ENCODE measurements around the gene PRM1. TPM values are rescaled to one million over a fixed set of nuclear protein-coding genes. Genes with fewer than 3 reads are reported as not detected.

The PRM1 gene
- total RNA-seq, 2 experiments from 2014 or later, result not detected

DNA sequence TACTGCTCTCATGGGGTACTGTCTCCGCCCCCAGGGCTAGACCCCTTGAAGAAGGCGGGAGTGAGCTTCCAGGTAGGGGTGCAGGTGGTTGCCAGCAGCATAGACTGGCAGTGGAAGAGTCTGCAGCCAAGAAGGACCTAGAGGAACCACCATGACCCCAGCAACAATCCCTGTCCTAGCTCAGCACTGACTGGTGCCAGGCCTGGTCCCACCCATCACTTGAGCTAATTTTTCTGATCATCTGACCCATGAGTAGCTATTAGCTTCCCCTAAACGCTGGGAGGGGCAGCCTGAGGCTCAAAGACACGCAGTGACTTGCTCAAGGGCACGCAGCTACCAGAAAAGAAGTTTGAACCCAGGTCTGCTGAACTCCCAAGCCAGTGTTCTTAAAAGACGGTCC is 8.6 kb downstream of the PRM1 start:
- ChIA-PET CTCF (no interaction called here), POLR2A (interaction anchor here (1.0 to 2.0 kb wide), 3 partner anchors 8 to 14 kb away, joined by 3 to 7 read pairs (median 4); no protein-coding TSS in a partner anchor)
- ATAC-seq (no peak), DNase-seq (no peak)
- H3K27me3 Mint-ChIP-seq, result no peaks in the 10 kb centered on the region
- H3K9me3 Mint-ChIP-seq, result no peaks in the 10 kb centered on the region
- H3K27ac Mint-ChIP-seq, result no peak overlapping the region
- intact Hi-C loops (cut with micrococcal nuclease), result no loop called here
- H3K4me3 Mint-ChIP-seq, result no peak overlapping the region
- no peaks in the 10 kb centered on the region for H3K4me1 Mint-ChIP-seq (ENCODE audit: low read depth)
- H3K36me3 Mint-ChIP-seq (ENCODE audit: low read depth), result no peaks in the 10 kb centered on the region
- TF ChIP-seq, protein P1, sequence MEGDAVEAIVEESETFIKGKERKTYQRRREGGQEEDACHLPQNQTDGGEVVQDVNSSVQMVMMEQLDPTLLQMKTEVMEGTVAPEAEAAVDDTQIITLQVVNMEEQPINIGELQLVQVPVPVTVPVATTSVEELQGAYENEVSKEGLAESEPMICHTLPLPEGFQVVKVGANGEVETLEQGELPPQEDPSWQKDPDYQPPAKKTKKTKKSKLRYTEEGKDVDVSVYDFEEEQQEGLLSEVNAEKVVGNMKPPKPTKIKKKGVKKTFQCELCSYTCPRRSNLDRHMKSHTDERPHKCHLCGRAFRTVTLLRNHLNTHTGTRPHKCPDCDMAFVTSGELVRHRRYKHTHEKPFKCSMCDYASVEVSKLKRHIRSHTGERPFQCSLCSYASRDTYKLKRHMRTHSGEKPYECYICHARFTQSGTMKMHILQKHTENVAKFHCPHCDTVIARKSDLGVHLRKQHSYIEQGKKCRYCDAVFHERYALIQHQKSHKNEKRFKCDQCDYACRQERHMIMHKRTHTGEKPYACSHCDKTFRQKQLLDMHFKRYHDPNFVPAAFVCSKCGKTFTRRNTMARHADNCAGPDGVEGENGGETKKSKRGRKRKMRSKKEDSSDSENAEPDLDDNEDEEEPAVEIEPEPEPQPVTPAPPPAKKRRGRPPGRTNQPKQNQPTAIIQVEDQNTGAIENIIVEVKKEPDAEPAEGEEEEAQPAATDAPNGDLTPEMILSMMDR (IDR thresholded peaks at IDR 0.05), result no peak

DNA sequence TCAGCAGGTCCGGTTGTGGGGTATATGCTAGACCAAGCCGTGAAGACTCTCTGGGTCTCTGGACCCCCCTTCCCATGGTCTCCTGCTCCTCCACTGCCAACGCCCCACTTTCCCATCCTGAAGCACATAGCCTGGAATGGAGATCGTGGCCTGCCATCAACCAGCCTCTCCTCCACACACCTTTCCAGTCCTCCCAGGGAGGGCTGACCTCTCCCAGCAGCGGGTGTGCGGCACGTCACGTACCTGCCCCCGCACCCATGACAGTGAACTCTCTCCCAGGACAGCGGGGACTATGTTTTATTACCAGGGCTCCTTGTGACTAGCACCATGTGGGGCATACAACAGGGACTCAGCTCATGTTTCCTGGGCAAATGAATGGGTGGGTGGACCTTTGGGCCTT is 9.5 kb downstream of the PRM1 start:
- no peaks in the 10 kb centered on the region for H3K4me1 Mint-ChIP-seq (ENCODE audit: low read depth)
- no peaks in the 10 kb centered on the region for H3K27me3 Mint-ChIP-seq
- no peak overlapping the region for H3K4me3 Mint-ChIP-seq
- ChIA-PET CTCF (no interaction called here), POLR2A (interaction anchor here (0.7 to 1.4 kb wide), 2 partner anchors 11 to 13 kb away, joined by 3 to 4 read pairs; no protein-coding TSS in a partner anchor)
- no peak overlapping the region for H3K27ac Mint-ChIP-seq
- no peak for ATAC-seq
- intact Hi-C loops (cut with micrococcal nuclease), result no loop called here
- no peak for DNase-seq
- H3K9me3 Mint-ChIP-seq, result no peaks in the 10 kb centered on the region
- TF ChIP-seq, protein P1 (IDR thresholded peaks at IDR 0.05), result no peak
- H3K36me3 Mint-ChIP-seq (ENCODE audit: low read depth), result no peaks in the 10 kb centered on the region

DNA sequence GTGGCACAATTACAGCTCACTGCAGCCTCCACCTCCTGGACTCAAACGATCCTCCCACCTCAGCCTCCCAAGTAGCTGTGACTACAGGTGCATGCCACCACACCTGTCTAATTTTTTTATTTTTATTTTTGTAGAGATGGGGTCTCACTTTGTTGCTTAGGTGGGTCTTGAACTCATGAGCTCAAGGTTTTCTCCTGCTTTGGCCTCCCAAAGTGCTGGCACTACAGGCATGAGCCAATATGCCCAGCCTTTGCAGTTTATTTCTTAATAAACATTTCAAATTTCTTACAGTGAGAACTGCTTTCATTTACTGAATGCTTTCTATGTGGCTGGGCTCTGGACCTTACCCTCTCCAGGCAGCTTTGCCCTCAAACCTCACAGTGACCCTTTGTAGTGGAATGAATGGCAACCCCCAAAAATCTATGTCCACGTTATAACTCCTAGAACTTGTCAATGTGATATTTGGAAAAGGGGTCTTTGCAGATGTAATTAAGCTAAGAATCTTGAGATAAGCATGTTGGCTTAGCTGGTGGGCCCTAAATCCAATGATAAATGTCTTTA is 10.4 kb downstream of the PRM1 start:
- Mint-ChIP-seq H3K27me3 (no peaks in the 10 kb centered on the region), H3K9me3 (no peaks in the 10 kb centered on the region), H3K36me3 (ENCODE audit: low read depth) (no peaks in the 10 kb centered on the region), H3K4me3 (no peak overlapping the region), H3K27ac (no peak overlapping the region), H3K4me1 (ENCODE audit: low read depth) (no peaks in the 10 kb centered on the region)
- DNase-seq, result no peak
- POLR2A ChIA-PET, result interaction anchor here (0.7 kb wide), 2 partner anchors 10 to 13 kb away, joined by 3 read pairs; no protein-coding TSS in a partner anchor
- TF ChIP-seq, protein P1 (IDR thresholded peaks at IDR 0.05), result no peak
- intact Hi-C loops (cut with micrococcal nuclease), result no loop called here
- no peak for ATAC-seq
- CTCF ChIA-PET, result interaction anchor here (1.1 kb wide), 1 partner anchor 306 kb away, joined by 3 read pairs; no protein-coding TSS in a partner anchor

DNA sequence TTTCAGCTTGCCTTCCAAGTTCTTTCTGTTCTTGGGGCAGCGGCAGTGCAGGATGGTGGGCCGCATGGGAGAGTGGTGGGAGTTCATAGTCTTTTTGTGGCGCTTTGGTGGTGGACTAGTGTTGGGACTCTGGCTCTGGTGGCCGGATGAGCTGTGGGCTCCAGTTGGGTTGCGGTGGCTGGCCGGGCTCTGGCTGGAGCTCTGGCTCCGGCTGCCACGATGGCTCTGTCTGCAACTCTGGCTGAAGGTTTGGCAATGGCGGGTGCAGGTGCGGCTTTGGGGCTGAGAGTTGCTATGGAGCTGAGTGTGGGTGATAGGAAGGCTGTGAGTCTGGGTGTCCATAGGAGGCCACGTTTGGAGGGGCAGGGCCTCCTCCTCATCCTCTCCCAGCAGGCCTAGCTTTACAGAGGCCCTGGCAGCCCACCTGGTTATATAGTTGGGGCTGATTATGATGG is 12.2 kb downstream of the PRM1 start, which contains the start of gene TNP2:
Gene TNP2 (minus strand): TSS at position 405 of the 455 bp plus-strand sequence. CDS start 63 bp downstream, at position 342.
- CTCF ChIA-PET, result interaction anchor here (1.1 to 2.1 kb wide), 4 partner anchors 13 to 305 kb away, joined by 3 to 7 read pairs (median 4); partner anchors contain the start of gene SOCS1
- ATAC-seq, result no peak
- Mint-ChIP-seq H3K4me1 (ENCODE audit: low read depth) (peaks cover 11% of the 10 kb centered on the region), H3K36me3 (ENCODE audit: low read depth) (no peaks in the 10 kb centered on the region), H3K9me3 (no peaks in the 10 kb centered on the region), H3K27me3 (no peaks in the 10 kb centered on the region), H3K27ac (no peak within 1 kb of the TSS), H3K4me3 (no peak within 1 kb of the TSS)
- intact Hi-C loops (cut with micrococcal nuclease), result no loop called here
- POLR2A ChIA-PET, result interaction anchor here (0.6 to 2.3 kb wide), 5 partner anchors 13 to 388 kb away, joined by 3 to 9 read pairs (median 3); partner anchors contain the start of gene SOCS1
- TF ChIP-seq, protein P1 (IDR thresholded peaks at IDR 0.05), result no peak
- DNase-seq, result no peak

DNA sequence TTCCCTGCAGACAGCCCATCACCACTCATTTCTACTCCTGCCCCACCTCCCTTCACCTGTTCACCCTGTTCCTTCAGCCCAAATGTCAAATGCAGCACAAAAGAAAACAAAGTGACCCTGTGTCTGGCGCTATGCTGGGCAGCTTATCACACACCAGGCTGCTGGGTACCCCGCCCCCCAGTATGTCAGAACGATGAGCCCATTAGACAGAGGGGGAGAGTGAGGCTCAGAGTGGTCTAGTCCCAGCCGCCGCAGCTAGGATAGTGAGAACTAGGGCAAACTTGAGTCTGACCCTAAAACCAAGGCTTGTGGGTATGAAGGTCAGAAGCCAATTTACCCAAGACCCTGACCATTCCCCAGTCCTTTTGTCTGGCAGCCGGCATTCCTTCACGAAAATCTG is 16.0 kb downstream of the PRM1 start:
- Mint-ChIP-seq H3K27me3 (no peaks in the 10 kb centered on the region), H3K27ac (no peak overlapping the region), H3K36me3 (ENCODE audit: low read depth) (no peaks in the 10 kb centered on the region), H3K9me3 (no peaks in the 10 kb centered on the region), H3K4me3 (no peak overlapping the region), H3K4me1 (ENCODE audit: low read depth) (peaks cover 28% of the 10 kb centered on the region)
- intact Hi-C loops (cut with micrococcal nuclease), result no loop called here
- TF ChIP-seq, protein P1 (IDR thresholded peaks at IDR 0.05), result no peak
- ChIA-PET CTCF (interaction anchor here (1.5 kb wide), 1 partner anchor 9 kb away, joined by 4 read pairs; the partner anchor contains the start of gene PRM3), POLR2A (interaction anchor here (0.7 to 1.9 kb wide), 3 partner anchors 8 to 106 kb away, joined by 3 to 7 read pairs (median 4); partner anchors contain the start of gene PRM3)
- DNase-seq, result no peak
- ATAC-seq, result no peak

Measured in activated CD8-positive, alpha-beta T cell treated with anti-CD3 and anti-CD28 coated beads for 36 hours (primary cell).